Smooth muscle cell (in vitro differentiated cells): ENCODE results near the gene GABARAP. TPM values are rescaled to one million over a fixed set of nuclear protein-coding genes. Genes with fewer than 3 reads are reported as not detected.

Experiments used
- DNase-seq: peaks from one replicate; lab custom pipeline; 2025; ENCODE audit not compliant: unreplicated experiment; lab: John Stamatoyannopoulos, UW
- H2AFZ ChIP-seq: fragments of 200-600 bp; sonication (generic); 2 replicates; pipeline ENCODE4 v1.6.0; 2016; ENCODE audit warnings: antibody characterized with exemption, low read depth, mild to moderate bottlenecking
- H3F3A ChIP-seq: fragments of 200-600 bp; sonication (generic); 2 replicates; pipeline ENCODE4 v1.6.0; 2017; ENCODE audit warnings: antibody characterized with exemption, low read depth
- H3K27ac ChIP-seq: fragments of 200-600 bp; sonication (generic); 2 replicates; pipeline ENCODE4 v1.5.1; 2016; ENCODE audit warnings: low read depth, mild to moderate bottlenecking
- H3K27me3 ChIP-seq: fragments of 200-600 bp; sonication (generic); 2 replicates; pipeline ENCODE4 v1.6.1; 2016; ENCODE audit warnings: low read depth, mild to moderate bottlenecking
- H3K36me3 ChIP-seq: fragments of 200-600 bp; sonication (generic); 2 replicates; pipeline ENCODE4 v1.5.1; 2016; ENCODE audit warnings: low read depth
- H3K4me1 ChIP-seq: fragments of 200-600 bp; sonication (generic); 2 replicates; pipeline ENCODE4 v1.5.1; 2016; ENCODE audit warnings: low read depth
- H3K4me2 ChIP-seq: fragments of 200-600 bp; sonication (generic); 2 replicates; pipeline ENCODE4 v1.6.0; 2016; ENCODE audit warnings: mild to moderate bottlenecking
- H3K4me3 ChIP-seq: fragments of 200-600 bp; sonication (generic); 2 replicates; pipeline ENCODE4 v1.5.1; 2016; ENCODE audit warnings: mild to moderate bottlenecking
- H3K79me2 ChIP-seq: fragments of 200-600 bp; sonication (generic); 2 replicates; pipeline ENCODE4 v1.6.0; 2016; ENCODE audit warnings: low read depth, mild to moderate bottlenecking
- H3K9ac ChIP-seq: fragments of 200-600 bp; sonication (generic); 2 replicates; pipeline ENCODE4 v1.6.0; 2016; ENCODE audit warnings: low read depth
- H3K9me3 ChIP-seq: fragments of 200-600 bp; sonication (generic); replicated peaks from 2 replicates; pipeline ENCODE4 v1.5.1; 2016; ENCODE audit warnings: low read depth
- H4K20me1 ChIP-seq: fragments of 200-600 bp; sonication (generic); 2 replicates; pipeline ENCODE4 v1.6.0; 2016; ENCODE audit warnings: low read depth
- CTCF ChIP-seq: fragments of 200-600 bp; sonication (generic); IDR thresholded peaks from 2 replicates; pipeline ENCODE4 v1.5.1; 2017; ENCODE audit warnings: borderline replicate concordance, mild to moderate bottlenecking, antibody characterized with exemption; ENCODE audit not compliant: insufficient read depth, poor library complexity, severe bottlenecking
- WGBS: methylation state at CpG from one replicate; pipeline ENCODE4 v1.1.7; 2016; ENCODE audit warnings: low lambda C conversion rate; 5-methylcytosine and 5-hydroxymethylcytosine counted together
- polyA plus RNA-seq: library from polyadenylated mRNA; unstranded; fragments of >200 nt; fragmentation: Nextera tagmentation; extraction: Ambion mirVana; gene quantifications from 2 replicates; pipeline ENCODE4 v1.2.1, GENCODE V29; 2016
- total RNA-seq: library from RNA; depleted of rRNA; stranded (reverse); fragments of >200 nt; gene quantifications from 2 replicates; pipeline ENCODE4 v1.2.3, GENCODE V29; 2014

GABARAP gene
- total and polyA plus RNA-seq, 2 experiments from 2014 or later, result 363 to 735 TPM

- Histone ChIP-seq H2AFZ (no peak overlapping the region), H4K20me1 (peaks cover 26% of the 10 kb centered on the region), H3K9me3 (no peaks in the 10 kb centered on the region), H3K27me3 (no peaks in the 10 kb centered on the region), H3K4me1 (peaks cover 31% of the 10 kb centered on the region), H3K4me2 (peak overlapping the region; percentile 91), H3K79me2 (peaks cover 73% of the 10 kb centered on the region), H3K4me3 (peak overlapping the region; percentile 98), H3K9ac (peak overlapping the region; percentile 86), H3F3A (peaks cover 53% of the 10 kb centered on the region), H3K36me3 (no peaks in the 10 kb centered on the region), H3K27ac (peak overlapping the region; percentile 74)
- TF ChIP-seq CTCF, result no peak
- WGBS, result 0% methylated on average over 9 of the region's 73 CpGs
- peak; percentile 61 for DNase-seq
Measured at GRCh38 chr17:7237761-7238419, 4.4 kb downstream of the GABARAP start.

- H3K4me1 ChIP-seq, result peaks cover 31% of the 10 kb centered on the region
- peak overlapping the region; percentile 91 for H3K4me2 ChIP-seq
- peak overlapping the region; percentile 98 for H3K4me3 ChIP-seq
- TF ChIP-seq CTCF, result no peak
- no peaks in the 10 kb centered on the region for H3K36me3 ChIP-seq
- H4K20me1 ChIP-seq, result peaks cover 31% of the 10 kb centered on the region
- H3K9me3 ChIP-seq, result no peaks in the 10 kb centered on the region
- H3K9ac ChIP-seq, result peak overlapping the region; percentile 86
- peaks cover 79% of the 10 kb centered on the region for H3K79me2 ChIP-seq
- peak overlapping the region; percentile 74 for H3K27ac ChIP-seq
- 45% methylated on average over 6 of the region's 6 CpGs for WGBS
- peaks cover 53% of the 10 kb centered on the region for H3F3A ChIP-seq
- H3K27me3 ChIP-seq, result no peaks in the 10 kb centered on the region
- DNase-seq, result no peak
- no peak overlapping the region for H2AFZ ChIP-seq
Measured at GRCh38 chr17:7237266-7237760, 4.9 kb downstream of the GABARAP start.

DNA sequence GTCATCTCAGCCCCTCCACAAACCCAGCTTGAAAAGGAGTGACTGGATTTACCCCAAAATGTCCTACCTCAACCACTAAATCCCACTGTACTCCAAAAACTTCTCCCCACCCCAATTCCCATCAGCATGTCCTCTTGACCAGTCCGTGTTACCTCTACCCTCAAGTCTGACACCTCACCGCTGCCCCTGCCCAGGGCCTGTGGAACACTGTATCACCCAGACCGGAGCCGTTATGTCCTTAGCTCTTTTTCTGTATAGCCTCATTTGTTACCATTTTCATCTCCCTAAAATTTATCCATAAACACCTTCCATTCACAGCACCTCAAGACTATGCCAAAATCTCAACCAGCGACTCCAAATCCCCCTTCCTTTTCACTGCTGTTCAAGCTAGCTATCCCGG is 5.4 kb downstream of the GABARAP start:
- no peak for DNase-seq
- H4K20me1 ChIP-seq, result peaks cover 36% of the 10 kb centered on the region
- peaks cover 81% of the 10 kb centered on the region for H3K79me2 ChIP-seq
- H3K27ac ChIP-seq, result peak overlapping the region; percentile 74
- H3K4me1 ChIP-seq, result peaks cover 31% of the 10 kb centered on the region
- no peak overlapping the region for H2AFZ ChIP-seq
- H3K4me2 ChIP-seq, result peak overlapping the region; percentile 91
- H3F3A ChIP-seq, result peaks cover 50% of the 10 kb centered on the region
- WGBS, result 89% methylated on average over 6 of the region's 6 CpGs
- peak overlapping the region; percentile 98 for H3K4me3 ChIP-seq
- no peaks in the 10 kb centered on the region for H3K9me3 ChIP-seq
- H3K9ac ChIP-seq, result no peak overlapping the region
- H3K27me3 ChIP-seq, result no peaks in the 10 kb centered on the region
- TF ChIP-seq CTCF, result no peak
- no peaks in the 10 kb centered on the region for H3K36me3 ChIP-seq
